ENCODE results near the gene GPR85. TPM values are rescaled to one million over a fixed set of nuclear protein-coding genes. Genes with fewer than 3 reads are reported as not detected.

GPR85 gene
- total RNA-seq, 2 experiments from 2014 or later, result not detected

DNA sequence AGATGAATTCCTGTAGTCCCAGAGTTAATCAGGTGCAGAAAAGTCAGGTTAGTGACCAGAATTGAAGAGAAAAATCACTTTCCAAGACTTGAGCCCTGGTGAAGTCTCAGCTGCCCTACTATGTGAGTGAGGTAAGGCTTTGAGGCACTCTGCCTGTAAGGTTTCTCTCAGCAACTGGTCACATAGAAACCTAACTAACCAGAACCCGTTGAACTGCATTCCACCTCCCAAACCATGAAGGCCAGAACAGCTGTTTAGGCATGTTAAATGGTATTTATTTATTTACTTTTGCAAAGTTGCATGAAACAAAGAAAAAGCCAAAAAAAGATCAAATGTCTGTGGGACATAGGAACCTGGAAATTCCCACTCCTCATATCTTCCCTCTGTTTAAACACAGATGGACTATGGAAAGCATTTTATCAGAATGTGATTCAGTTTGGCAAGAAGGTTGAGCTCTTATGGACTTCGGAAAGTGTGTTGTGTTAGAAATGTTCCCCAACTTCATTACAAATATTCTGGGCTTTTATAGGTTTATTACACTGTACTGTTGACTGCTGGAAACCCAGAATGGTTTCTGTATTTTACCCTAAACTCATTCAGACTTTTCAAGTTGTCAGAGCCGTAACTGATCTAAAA, 12.8 kb upstream of the GPR85 start:
- ChIA-PET POLR2A (no interaction called here), CTCF (no interaction called here)
- Mint-ChIP-seq H3K4me1 (ENCODE audit: low read depth) (no peaks in the 10 kb centered on the region), H3K27ac (no peak overlapping the region), H3K27me3 (peaks cover 27% of the 10 kb centered on the region), H3K4me3 (no peak overlapping the region), H3K36me3 (ENCODE audit: low read depth) (no peaks in the 10 kb centered on the region), H3K9me3 (no peaks in the 10 kb centered on the region)
- no peak for TF ChIP-seq CTCF (IDR thresholded peaks at IDR 0.05)
- no peaks in the 10 kb centered on the region for H3K9me3 ChIP-seq (ENCODE audit: control insufficient read depth in 1 of 2, insufficient read depth in 1 of 2, low read length in 2 of 2)
- DNase-seq (no peak), ATAC-seq (ENCODE audit: poor library complexity) (no peak)
- H3K27me3 ChIP-seq (ENCODE audit: control insufficient read depth in 1 of 2, insufficient read depth in 2 of 2, low read length in 2 of 2), result no peaks in the 10 kb centered on the region
- no peaks in the 10 kb centered on the region for H3K4me1 ChIP-seq (ENCODE audit: insufficient read depth, low read length)
- no peak overlapping the region for H3K4me3 ChIP-seq (ENCODE audit: low read length)
- H3K36me3 ChIP-seq (ENCODE audit: insufficient read depth, low read length), result no peaks in the 10 kb centered on the region
- intact Hi-C loops (cut with DNase I, micrococcal nuclease), result no loop called here
- no peak overlapping the region for H3K27ac ChIP-seq (ENCODE audit: low read depth in 1 of 2, low read length in 2 of 2)

DNA sequence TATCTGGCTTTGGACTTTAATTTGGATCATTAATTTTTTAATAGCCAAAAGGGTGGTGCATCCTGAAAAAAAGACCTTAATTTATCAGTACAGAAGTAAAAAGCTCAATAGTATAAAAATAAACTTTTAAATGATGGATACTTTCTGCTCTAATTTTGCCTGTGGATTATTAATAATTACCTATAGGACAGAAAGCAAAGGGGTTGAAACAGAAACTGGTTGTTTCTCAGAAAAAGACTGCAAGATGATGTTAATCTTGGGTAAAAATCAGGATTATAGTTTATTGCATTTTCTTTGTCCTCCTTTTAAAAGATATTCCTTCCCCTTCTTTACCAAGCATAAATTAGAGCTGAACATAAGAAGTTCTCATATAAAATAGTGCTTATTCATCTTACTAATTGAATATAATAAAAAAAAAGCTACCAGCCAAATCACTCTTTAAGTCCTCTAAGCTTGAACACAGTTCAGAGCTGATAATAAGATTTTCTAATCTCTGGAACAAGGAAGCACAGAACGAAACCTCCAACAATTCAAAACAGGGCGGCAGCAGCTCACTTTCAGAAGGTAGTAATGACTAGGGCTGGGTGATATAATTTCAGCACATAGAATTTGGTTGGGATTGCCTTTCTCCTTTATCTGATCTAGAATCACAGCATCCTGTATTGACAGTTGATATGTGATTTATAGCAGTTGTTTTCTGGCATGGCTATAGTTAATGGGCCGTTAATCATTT, 8.1 kb upstream of the GPR85 start:
- H3K27ac ChIP-seq (ENCODE audit: low read depth in 1 of 2, low read length in 2 of 2), result no peak overlapping the region
- H3K36me3 ChIP-seq (ENCODE audit: insufficient read depth, low read length), result no peaks in the 10 kb centered on the region
- Mint-ChIP-seq H3K27ac (no peak overlapping the region), H3K36me3 (ENCODE audit: low read depth) (no peaks in the 10 kb centered on the region), H3K9me3 (no peaks in the 10 kb centered on the region), H3K4me1 (ENCODE audit: low read depth) (no peaks in the 10 kb centered on the region), H3K27me3 (peaks cover 40% of the 10 kb centered on the region), H3K4me3 (no peak overlapping the region)
- intact Hi-C loops (cut with DNase I, micrococcal nuclease), result loop anchor here in 1 of 2 experiments (5.0 kb wide), 1 partner anchor 48 kb away; no protein-coding TSS in a partner anchor
- ChIA-PET POLR2A (no interaction called here), CTCF (interaction anchor here (0.6 kb wide), 1 partner anchor 596 kb away, joined by 4 read pairs; no protein-coding TSS in a partner anchor)
- no peak for DNase-seq
- no peak overlapping the region for H3K4me3 ChIP-seq (ENCODE audit: low read length)
- no peaks in the 10 kb centered on the region for H3K27me3 ChIP-seq (ENCODE audit: control insufficient read depth in 1 of 2, insufficient read depth in 2 of 2, low read length in 2 of 2)
- no peak for ATAC-seq (ENCODE audit: poor library complexity)
- H3K9me3 ChIP-seq (ENCODE audit: control insufficient read depth in 1 of 2, insufficient read depth in 1 of 2, low read length in 2 of 2), result no peaks in the 10 kb centered on the region
- H3K4me1 ChIP-seq (ENCODE audit: insufficient read depth, low read length), result no peaks in the 10 kb centered on the region
- TF ChIP-seq CTCF (IDR thresholded peaks at IDR 0.05), result no peak

GRCh38 chr7:113093561-113093960, 6.9 kb upstream of the GPR85 start:
- ChIA-PET POLR2A (no interaction called here), CTCF (interaction anchor here (0.6 kb wide), 1 partner anchor 9 kb away, joined by 3 read pairs; no protein-coding TSS in a partner anchor)
- DNase-seq (no peak), ATAC-seq (ENCODE audit: poor library complexity) (no peak)
- intact Hi-C loops (cut with DNase I, micrococcal nuclease), result loop anchor here in 1 of 2 experiments (5.0 kb wide), 1 partner anchor 49 kb away; no protein-coding TSS in a partner anchor
- H3K4me1 Mint-ChIP-seq (ENCODE audit: low read depth), result no peaks in the 10 kb centered on the region
- no peak overlapping the region for H3K27ac Mint-ChIP-seq
- H3K27me3 Mint-ChIP-seq, result peaks cover 44% of the 10 kb centered on the region
- Histone ChIP-seq H3K4me1 (ENCODE audit: insufficient read depth, low read length) (no peaks in the 10 kb centered on the region), H3K27me3 (ENCODE audit: control insufficient read depth in 1 of 2, insufficient read depth in 2 of 2, low read length in 2 of 2) (peaks cover 0 to 5% of the 10 kb centered on the region in 2 experiments), H3K36me3 (ENCODE audit: insufficient read depth, low read length) (no peaks in the 10 kb centered on the region), H3K9me3 (ENCODE audit: control insufficient read depth in 1 of 2, insufficient read depth in 1 of 2, low read length in 2 of 2) (no peaks in the 10 kb centered on the region), H3K27ac (ENCODE audit: low read depth in 1 of 2, low read length in 2 of 2) (no peak overlapping the region), H3K4me3 (ENCODE audit: low read length) (no peak overlapping the region)
- H3K4me3 Mint-ChIP-seq, result no peak overlapping the region
- H3K36me3 Mint-ChIP-seq (ENCODE audit: low read depth), result no peaks in the 10 kb centered on the region
- no peak for TF ChIP-seq CTCF (IDR thresholded peaks at IDR 0.05)
- H3K9me3 Mint-ChIP-seq, result no peaks in the 10 kb centered on the region
